HEK293 (cell line): Measurements from ENCODE around the gene F5.
A peak's percentile ranks its signal among the peaks of the same experiment; 100 is the strongest.

ENCODE experiments used
- CTCF ChIA-PET: fragments of 350-600 bp; formaldehyde crosslinking; extraction: SDS; loops from one replicate; lab custom pipeline; 2021; ENCODE audit warnings: antibody characterized with exemption; lab: Yijun Ruan, JAX
- POLR2A ChIA-PET: fragments of 300-600 bp; formaldehyde crosslinking; extraction: SDS; loops from one replicate; lab custom pipeline; 2020; ENCODE audit warnings: antibody characterized with exemption, inconsistent platforms; lab: Yijun Ruan, JAX
- H3K27ac ChIP-seq: fragments of 200-500 bp; sonication (Bioruptor generic); 2 replicates; pipeline ENCODE4 v1.5.1; 2014; ENCODE audit warnings: low read depth, low read length, control low read depth, inconsistent platforms; ENCODE audit errors: extremely low read depth
- H3K36me3 ChIP-seq, 2 experiments: fragments of 200-500 bp in 1 of 2; sonication (Bioruptor generic) in 1 of 2; 1 replicate in 1 of 2; 2 replicates in 1 of 2; pipeline ENCODE4 v1.5.1; 2014 to 2017; ENCODE audit warnings: inconsistent platforms in 2 of 2, low read length in 2 of 2; ENCODE audit not compliant: control insufficient read depth in 2 of 2, insufficient read depth in 1 of 2
- H3K4me1 ChIP-seq: fragments of 200-500 bp; sonication (Bioruptor generic); 2 replicates; pipeline ENCODE4 v1.5.1; 2014; ENCODE audit warnings: mild to moderate bottlenecking, low read length, inconsistent platforms; ENCODE audit not compliant: control insufficient read depth, insufficient read depth
- H3K4me3 ChIP-seq: 2 replicates; pipeline ENCODE4 v1.5.1; 2011; ENCODE audit warnings: low read depth, mild to moderate bottlenecking, control low read depth, low read length, moderate library complexity
- H3K9me3 ChIP-seq: fragments of 200-500 bp; sonication (Bioruptor generic); 2 replicates; pipeline ENCODE4 v1.5.1; 2014; ENCODE audit warnings: low read depth, low read length, inconsistent platforms; ENCODE audit not compliant: control insufficient read depth, insufficient read depth
- ATF2 ChIP-seq: fragments of 450-650 bp; formaldehyde crosslinking; IDR thresholded peaks from 2 replicates; pipeline ENCODE4 v1.5.1; 2016; ENCODE audit warnings: missing biosample characterization, missing genetic modification characterization, low read depth
- EGR2 ChIP-seq: fragments of 450-650 bp; formaldehyde crosslinking; IDR thresholded peaks from 2 replicates; pipeline ENCODE4 v1.5.1; 2016; ENCODE audit warnings: low read depth, missing biosample characterization, missing genetic modification characterization
- GLIS1 ChIP-seq: fragments of 450-650 bp; formaldehyde crosslinking; IDR thresholded peaks from 2 replicates; pipeline ENCODE4 v1.5.1; 2016; ENCODE audit warnings: missing biosample characterization, missing genetic modification characterization
- GLIS2 ChIP-seq: fragments of 450-650 bp; formaldehyde crosslinking; IDR thresholded peaks from 2 replicates; pipeline ENCODE4 v1.5.1; 2016; ENCODE audit warnings: missing biosample characterization, missing genetic modification characterization
- HIC1 ChIP-seq: fragments of 450-650 bp; formaldehyde crosslinking; IDR thresholded peaks from 2 replicates; pipeline ENCODE4 v1.5.1; 2016; ENCODE audit warnings: missing biosample characterization, missing genetic modification characterization
- HOXA7 ChIP-seq: sonication (generic); formaldehyde crosslinking; IDR thresholded peaks from 2 replicates; pipeline ENCODE4 v1.8.1; 2022; ENCODE audit warnings: missing genetic modification reagents, borderline replicate concordance
- HOXC10 ChIP-seq: sonication (generic); formaldehyde crosslinking; IDR thresholded peaks from 2 replicates; pipeline ENCODE4 v1.8.1; 2023; ENCODE audit warnings: mild to moderate bottlenecking, missing genetic modification reagents
- ZBTB44 ChIP-seq: fragments of 450-650 bp; IDR thresholded peaks from 2 replicates; pipeline ENCODE4 v1.5.1; 2018; ENCODE audit warnings: missing biosample characterization, mild to moderate bottlenecking, missing genetic modification characterization
- ZFHX2 ChIP-seq: fragments of 450-650 bp; formaldehyde crosslinking; conservative IDR thresholded peaks from 2 replicates; pipeline ENCODE4 v1.5.1; 2016; ENCODE audit warnings: missing biosample characterization, missing genetic modification characterization
- ZNF174 ChIP-seq: fragments of 450-650 bp; formaldehyde crosslinking; IDR thresholded peaks from 2 replicates; pipeline ENCODE4 v1.5.0; 2017; ENCODE audit warnings: missing biosample characterization, mild to moderate bottlenecking, missing genetic modification characterization
- ZNF239 ChIP-seq: fragments of 450-650 bp; formaldehyde crosslinking; IDR thresholded peaks from 2 replicates; pipeline ENCODE4 v1.5.1; 2016; ENCODE audit warnings: missing biosample characterization, missing genetic modification characterization
- ZNF24 ChIP-seq: fragments of 450-650 bp; formaldehyde crosslinking; IDR thresholded peaks from 2 replicates; pipeline ENCODE4 v1.5.1; 2016; ENCODE audit warnings: missing biosample characterization, missing genetic modification characterization
- ZNF266 ChIP-seq: fragments of 450-650 bp; formaldehyde crosslinking; IDR thresholded peaks from 2 replicates; pipeline ENCODE4 v1.5.1; 2016; ENCODE audit warnings: missing biosample characterization, missing genetic modification characterization, low read depth
- ZNF341 ChIP-seq: fragments of 450-650 bp; formaldehyde crosslinking; IDR thresholded peaks from 2 replicates; pipeline ENCODE4; 2016; ENCODE audit warnings: low read depth, missing biosample characterization, missing genetic modification characterization
- ZNF362 ChIP-seq: fragments of 450-650 bp; formaldehyde crosslinking; IDR thresholded peaks from 2 replicates; pipeline ENCODE4 v1.5.1; 2016; ENCODE audit warnings: missing biosample characterization, missing genetic modification characterization
- ZNF426 ChIP-seq: fragments of 450-650 bp; formaldehyde crosslinking; IDR thresholded peaks from 2 replicates; pipeline ENCODE4 v1.5.1; 2017; ENCODE audit warnings: missing biosample characterization, missing genetic modification characterization, mild to moderate bottlenecking, inconsistent platforms, moderate library complexity
- ZNF677 ChIP-seq: fragments of 450-650 bp; IDR thresholded peaks from 2 replicates; pipeline ENCODE4 v1.5.0; 2018; ENCODE audit warnings: missing biosample characterization, mild to moderate bottlenecking, missing genetic modification characterization, moderate library complexity
- ZNF707 ChIP-seq: fragments of 450-650 bp; formaldehyde crosslinking; IDR thresholded peaks from 2 replicates; pipeline ENCODE4 v1.5.1; 2016; ENCODE audit warnings: missing biosample characterization, missing genetic modification characterization
- ZNF785 ChIP-seq: fragments of 450-650 bp; formaldehyde crosslinking; IDR thresholded peaks from 2 replicates; pipeline ENCODE4 v1.5.1; 2016; ENCODE audit warnings: missing biosample characterization, missing genetic modification characterization

The F5 gene

GRCh38 chr1:169527451-169528214 is 58.6 kb downstream of the F5 start:
- peak; percentile 82 for TF ChIP-seq EGR2 (tag by site-specific recombination)
- peak; percentile 76 for TF ChIP-seq ZFHX2 (tag by site-specific recombination)
- no peak for TF ChIP-seq ZNF707 (tag by site-specific recombination)
- TF ChIP-seq, all 188 proteins: peak for 2
- POLR2A ChIA-PET, result interaction anchor here (2.1 kb wide), 1 partner anchor 42 kb away, joined by 11 read pairs; the partner anchor contains the start of gene SLC19A2
- H3K36me3 ChIP-seq, result no peaks in the 10 kb centered on the region
- H3K4me3 ChIP-seq, result no peak overlapping the region
- H3K27ac ChIP-seq, result no peak overlapping the region
- no peaks in the 10 kb centered on the region for H3K9me3 ChIP-seq
- H3K4me1 ChIP-seq, result no peaks in the 10 kb centered on the region
- CTCF ChIA-PET, result no interaction called here

GRCh38 chr1:169527001-169527400 is 59.3 kb downstream of the F5 start:
- TF ChIP-seq ZNF362, result no peak
- no peak for TF ChIP-seq ZBTB44 (tag by site-specific recombination)
- TF ChIP-seq ZNF239 (tag by site-specific recombination), result no peak
- TF ChIP-seq ZNF341 (tag by site-specific recombination), result no peak
- TF ChIP-seq HIC1, result no peak
- TF ChIP-seq GLIS2 (tag by site-specific recombination), result no peak
- TF ChIP-seq HOXA7, result no peak
- no peak for TF ChIP-seq ZNF677 (tag by site-specific recombination)
- no peak for TF ChIP-seq ZNF426
- TF ChIP-seq ZNF24 (tag by site-specific recombination), result no peak
- TF ChIP-seq ZNF266 (tag by site-specific recombination), result no peak
- TF ChIP-seq ZNF174, result no peak
- TF ChIP-seq ZNF785 (tag by site-specific recombination), result no peak
- H3K9me3 ChIP-seq, result no peaks in the 10 kb centered on the region
- no peak overlapping the region for H3K27ac ChIP-seq
- H3K4me1 ChIP-seq, result no peaks in the 10 kb centered on the region
- no peaks in the 10 kb centered on the region for H3K36me3 ChIP-seq
- ChIA-PET POLR2A (no interaction called here), CTCF (no interaction called here)
- H3K4me3 ChIP-seq, result no peak overlapping the region

GRCh38 chr1:169526120-169526832 is 60.0 kb downstream of the F5 start:
- CTCF ChIA-PET, result interaction anchor here (0.7 kb wide), 1 partner anchor 167 kb away, joined by 3 read pairs; no protein-coding TSS in a partner anchor
- TF ChIP-seq HOXC10 (CRISPR knock-in tag) (no peak), GLIS1 (no peak), ATF2 (tag by site-specific recombination) (peak; percentile 62; the same call in 1 of the 2 replicates), ZNF266 (tag by site-specific recombination) (no peak)
- Histone ChIP-seq H3K36me3 (no peaks in the 10 kb centered on the region), H3K4me1 (no peaks in the 10 kb centered on the region), H3K27ac (no peak overlapping the region), H3K9me3 (no peaks in the 10 kb centered on the region), H3K4me3 (no peak overlapping the region)
- POLR2A ChIA-PET, result no interaction called here
